CD14-positive monocyte (primary cell): Measurements from ENCODE around the gene LSM4. TPM values are rescaled to one million over a fixed set of nuclear protein-coding genes. Genes with fewer than 3 reads are reported as not detected.

ENCODE experiments used
- DNase-seq, 3 donors: peaks; one replicate each; pipeline ENCODE4 v3.0.0-alpha.2; 2011 to 2022
- H2AFZ ChIP-seq: 2 replicates; pipeline ENCODE4 v1.6.0; 2012; ENCODE audit warnings: mild to moderate bottlenecking, low read depth, low read length, inconsistent platforms; ENCODE audit not compliant: insufficient read depth, poor library complexity, severe bottlenecking
- H3K27ac ChIP-seq, 2 donors: 1 replicate in 1 of 2; 2 replicates in 1 of 2; pipeline ENCODE4 v1.5.1; 2012 to 2013; ENCODE audit warnings: low read length in 2 of 2, control low read depth in 1 of 2, inconsistent platforms in 1 of 2, low read depth in 1 of 2, mild to moderate bottlenecking in 1 of 2
- H3K27me3 ChIP-seq, 2 donors: one replicate each; pipeline versions ENCODE4 v1.6.0 to v1.6.1; 2011 to 2013; ENCODE audit warnings: low read length in 2 of 2; ENCODE audit not compliant: control insufficient read depth in 2 of 2, insufficient read depth in 2 of 2
- H3K36me3 ChIP-seq, 2 donors: replicated peaks in 1 of 2; 1 replicate in 1 of 2; 2 replicates in 1 of 2; pipeline versions ENCODE4 v1.5.1 to v1.6.1; 2012 to 2013; ENCODE audit warnings: low read length in 2 of 2, control low read depth in 1 of 2, inconsistent platforms in 1 of 2, mild to moderate bottlenecking in 1 of 2; ENCODE audit not compliant: insufficient read depth in 2 of 2, control insufficient read depth in 1 of 2
- H3K4me1 ChIP-seq, 2 donors: 1 replicate in 1 of 2; 2 replicates in 1 of 2; pipeline versions ENCODE4 v1.5.1 to v1.6.1; 2012 to 2013; ENCODE audit warnings: low read length in 2 of 2, control low read depth in 1 of 2, inconsistent platforms in 1 of 2, mild to moderate bottlenecking in 1 of 2, moderate library complexity in 1 of 2; ENCODE audit not compliant: insufficient read depth in 2 of 2, control insufficient read depth in 1 of 2
- H3K4me2 ChIP-seq: replicated peaks from 2 replicates; pipeline ENCODE3; 2012; ENCODE audit warnings: low read length, moderate library complexity, mild to moderate bottlenecking; ENCODE audit not compliant: poor library complexity, severe bottlenecking; ENCODE audit errors: extremely low read depth
- H3K4me3 ChIP-seq, 3 experiments: fragments of 200-600 bp in 1 of 3; sonication (generic) in 1 of 3; replicated peaks in 1 of 3; 1 replicate in 2 of 3; 2 replicates in 1 of 3; pipeline ENCODE4 v1.5.1; 2011 to 2013; ENCODE audit warnings: low read length in 3 of 3, mild to moderate bottlenecking in 3 of 3, control low read depth in 2 of 3, low read depth in 2 of 3, inconsistent platforms in 1 of 3, moderate library complexity in 1 of 3
- H3K79me2 ChIP-seq: 2 replicates; pipeline ENCODE4 v1.6.0; 2012; ENCODE audit warnings: mild to moderate bottlenecking, control low read depth, inconsistent platforms, low read length, moderate library complexity; ENCODE audit not compliant: insufficient read depth
- H3K9ac ChIP-seq: 2 replicates; pipeline ENCODE4 v1.6.0; 2017; ENCODE audit warnings: low read length, mild to moderate bottlenecking; ENCODE audit not compliant: insufficient read depth, poor library complexity, severe bottlenecking
- H3K9me3 ChIP-seq, 2 donors: replicated peaks in 1 of 2; 1 replicate in 1 of 2; 2 replicates in 1 of 2; pipeline versions ENCODE4 v1.5.1 to v1.6.1; 2012 to 2013; ENCODE audit warnings: low read length in 2 of 2, control low read depth in 1 of 2; ENCODE audit not compliant: control insufficient read depth in 1 of 2, insufficient read depth in 1 of 2
- H4K20me1 ChIP-seq: 2 replicates; pipeline ENCODE4 v1.6.0; 2012; ENCODE audit warnings: mild to moderate bottlenecking, low read length, control low read depth, moderate library complexity; ENCODE audit not compliant: insufficient read depth
- H3K27ac Mint-ChIP-seq, 7 donors: one replicate each; pipeline ENCODE4 v1.8.0; 2020; ENCODE audit warnings: mild to moderate bottlenecking in 7 of 7, mixed read lengths in 7 of 7, moderate library complexity in 6 of 7, inconsistent platforms in 2 of 7
- H3K27me3 Mint-ChIP-seq, 3 donors: one replicate each; pipeline ENCODE4 v1.8.0; 2021 to 2022; ENCODE audit warnings: low read depth in 3 of 3, mild to moderate bottlenecking in 3 of 3, mixed read lengths in 3 of 3, moderate library complexity in 3 of 3, inconsistent platforms in 1 of 3
- H3K36me3 Mint-ChIP-seq, 2 donors: one replicate each; pipeline ENCODE4 v1.8.0; 2020; ENCODE audit warnings: mixed read lengths in 2 of 2, inconsistent platforms in 1 of 2, mild to moderate bottlenecking in 1 of 2
- H3K4me1 Mint-ChIP-seq: one replicate; pipeline ENCODE4 v1.8.0; 2020; ENCODE audit warnings: mild to moderate bottlenecking, mixed read lengths
- H3K4me3 Mint-ChIP-seq, 2 donors: one replicate each; pipeline ENCODE4 v1.8.0; 2020; ENCODE audit warnings: mild to moderate bottlenecking in 2 of 2, mixed read lengths in 2 of 2, moderate library complexity in 1 of 2
- H3K9me3 Mint-ChIP-seq, 7 donors: one replicate each; pipeline ENCODE4 v1.8.0; 2020 to 2022; ENCODE audit warnings: mixed read lengths in 7 of 7, mild to moderate bottlenecking in 6 of 7, moderate library complexity in 6 of 7, inconsistent platforms in 2 of 7
- CTCF ChIP-seq: fragments of 200-600 bp; IDR thresholded peaks from one replicate; pipeline ENCODE4 v1.8.0; 2022; ENCODE audit warnings: antibody characterized with exemption, mild to moderate bottlenecking
- whole genome bisulfite sequencing: methylation state at CpG from one replicate; pipeline ENCODE4 v1.1.5; 2013; ENCODE audit warnings: missing lambda C conversion rate; ENCODE audit not compliant: insufficient coverage; 5-methylcytosine and 5-hydroxymethylcytosine counted together
- intact Hi-C, 2 donors: fragments of 100-400 bp; cut with micrococcal nuclease; formaldehyde crosslinking; loops; one replicate each; pipeline versions ENCODE4 v1.15.0 to v1.15.1; 2023
- polyA plus RNA-seq, 3 donors: library from polyadenylated mRNA; depleted of rRNA in 1 of 3; unstranded in 2 of 3; stranded (reverse) in 1 of 3; fragments of 300-500 nt in 2 of 3; fragments of >200 nt in 1 of 3; fragmentation: Illumina TruSeq in 2 of 3; gene quantifications; 1 replicate in 2 of 3; 2 replicates in 1 of 3; pipeline ENCODE4 v1.2.3, GENCODE V29; 2012 to 2021

LSM4 gene
- polyA plus RNA-seq, 3 donors, result 66.5 to 143 (median 97.0) TPM

- H3K27me3 ChIP-seq, result no peaks in the 10 kb centered on the region
- peaks cover 41 to 46% of the 10 kb centered on the region in 2 donors for H3K4me1 ChIP-seq
- peak within 1 kb of the TSS; percentile 86 for H3K4me2 ChIP-seq
- H3K36me3 ChIP-seq, result peaks cover 10 to 22% of the 10 kb centered on the region in 2 donors
- H3K9me3 ChIP-seq, result no peaks in the 10 kb centered on the region
- peak; percentile 39 to 85 (median 65) for DNase-seq
- peak within 1 kb of the TSS; percentile 56 to 85 (median 84) for H3K4me3 ChIP-seq
- Mint-ChIP-seq H3K36me3 (peaks cover 25 to 34% of the 10 kb centered on the region in 2 donors), H3K4me1 (peaks cover 49% of the 10 kb centered on the region), H3K9me3 (no peaks in the 10 kb centered on the region), H3K27ac (peak within 1 kb of the TSS; percentile 70 to 92 (median 88)), H3K4me3 (peak within 1 kb of the TSS; percentile 84 to 92), H3K27me3 (peaks cover 0 to 8% (median 2%) of the 10 kb centered on the region in 3 donors)
- H3K27ac ChIP-seq, result peak within 1 kb of the TSS; percentile 81 to 89
- 4% methylated on average over 68 of the region's 69 CpGs for WGBS
- H2AFZ ChIP-seq, result peak within 1 kb of the TSS; percentile 66
- H4K20me1 ChIP-seq, result peaks cover 9% of the 10 kb centered on the region
- H3K9ac ChIP-seq, result peak within 1 kb of the TSS; percentile 90
- intact Hi-C loops, result loop anchor here in 1 of 2 donors (5.0 kb wide), 1 partner anchor 37 kb away; no protein-coding TSS in a partner anchor
- H3K79me2 ChIP-seq, result peaks cover 12% of the 10 kb centered on the region
- TF ChIP-seq CTCF, result no peak
Measured at GRCh38 chr19:18340190-18340989, 17.5 kb upstream of the LSM4 start, which contains the start of gene PGPEP1. PGPEP1 (plus strand) TSS chr19:18340598; CDS start chr19:18340682, 84 bp downstream.

GRCh38 chr19:18339723-18340122, 16.8 kb upstream of the LSM4 start:
- no peak for TF ChIP-seq CTCF
- Histone ChIP-seq H3K27ac (peak overlapping the region; percentile 14 to 89), H3K79me2 (peaks cover 12% of the 10 kb centered on the region), H3K9me3 (no peaks in the 10 kb centered on the region), H2AFZ (peak overlapping the region; percentile 8), H3K4me1 (peaks cover 39 to 46% of the 10 kb centered on the region in 2 donors), H3K4me2 (peak overlapping the region; percentile 86), H4K20me1 (peaks cover 9% of the 10 kb centered on the region), H3K27me3 (no peaks in the 10 kb centered on the region), H3K36me3 (peaks cover 8 to 18% of the 10 kb centered on the region in 2 donors), H3K4me3 (peak overlapping the region in 2 of 3 experiments; percentile 84 to 85), H3K9ac (no peak overlapping the region)
- H3K27me3 Mint-ChIP-seq, result peaks cover 0 to 8% (median 2%) of the 10 kb centered on the region in 3 donors
- intact Hi-C loops, result loop anchor here in 1 of 2 donors (5.0 kb wide), 1 partner anchor 38 kb away; no protein-coding TSS in a partner anchor
- peak overlapping the region in 5 of 7 donors; percentile 61 to 86 (median 80) for H3K27ac Mint-ChIP-seq
- H3K9me3 Mint-ChIP-seq, result no peaks in the 10 kb centered on the region
- 0% methylated on average over 1 of the region's 6 CpGs for WGBS
- peaks cover 19 to 27% of the 10 kb centered on the region in 2 donors for H3K36me3 Mint-ChIP-seq
- peak overlapping the region; percentile 65 to 84 for H3K4me3 Mint-ChIP-seq
- H3K4me1 Mint-ChIP-seq, result peaks cover 43% of the 10 kb centered on the region
- no peak for DNase-seq
